NCI-H2107 treated with DMSO at 0.1 percent for 48 hours (cell line): Measurements from ENCODE around the gene MAD2L1.

ENCODE experiments used
- DNase-seq: peaks from one replicate; lab custom pipeline; 2025; ENCODE audit not compliant: unreplicated experiment; lab: John Stamatoyannopoulos, UW

MAD2L1 gene

DNA sequence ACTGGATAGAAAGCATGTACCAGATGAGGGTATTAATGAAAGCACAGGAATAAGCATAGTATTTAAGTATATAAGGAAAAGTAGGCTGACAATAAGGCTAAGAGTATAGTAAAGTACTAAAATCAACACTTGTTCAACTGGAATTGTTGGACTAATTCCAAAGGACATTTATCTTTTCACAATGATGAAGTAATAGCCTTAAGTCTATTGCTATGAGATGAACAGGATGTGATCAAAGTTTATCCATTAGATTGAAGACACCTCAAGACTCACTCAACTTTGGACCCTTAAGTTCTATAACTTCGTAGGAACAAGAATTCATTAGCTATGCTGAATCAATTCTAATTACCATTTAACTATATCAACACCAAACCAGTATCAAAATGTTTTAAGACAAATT lies 7.6 kb downstream of the MAD2L1 start:
- DNase-seq = no peak

GRCh38 chr4:120057416-120057815 lies 9.2 kb downstream of the MAD2L1 start:
- no peak for DNase-seq

DNA sequence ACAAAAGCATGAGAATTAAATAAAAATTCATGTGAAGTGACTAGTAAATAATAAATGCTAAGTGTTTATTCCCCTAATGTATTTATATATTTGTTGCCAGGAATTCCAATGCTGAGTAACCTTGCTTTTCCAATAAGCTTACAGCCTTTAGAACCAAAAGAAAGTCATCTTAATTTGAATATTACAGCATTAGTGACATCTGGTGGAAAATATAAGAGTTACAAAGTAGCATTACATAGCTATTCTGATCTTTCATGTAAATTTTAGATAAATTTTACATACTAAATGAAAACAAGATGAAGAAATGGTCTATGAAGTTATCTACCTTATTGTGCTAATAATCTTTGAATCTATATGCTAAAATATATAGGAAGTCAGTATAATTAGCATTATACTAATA lies 10.4 kb downstream of the MAD2L1 start:
- DNase-seq = no peak

DNA sequence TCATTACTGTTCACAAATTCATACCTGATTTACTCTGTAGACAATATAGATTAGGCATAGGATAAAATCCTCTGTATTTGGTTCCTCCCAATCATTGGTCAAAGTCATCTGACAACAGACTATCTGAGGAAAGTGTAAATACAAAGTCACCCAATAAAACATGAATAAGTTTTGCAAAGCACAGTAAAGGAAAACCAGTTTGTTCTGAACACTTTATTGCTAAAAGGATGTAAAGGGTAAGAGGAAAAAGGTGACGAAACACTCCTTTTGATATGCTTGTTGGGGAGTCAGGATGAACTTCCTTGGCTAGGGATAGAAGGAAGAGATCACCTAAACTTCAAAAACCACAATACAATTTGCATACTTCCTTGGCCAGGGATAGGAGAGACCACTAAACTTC lies 10.9 kb downstream of the MAD2L1 start:
- no peak for DNase-seq

GRCh38 chr4:120055162-120055561 lies 11.5 kb downstream of the MAD2L1 start:
- DNase-seq = no peak

GRCh38 chr4:120053911-120054310 lies 12.7 kb downstream of the MAD2L1 start:
- DNase-seq = no peak

GRCh38 chr4:120052856-120053255 lies 13.8 kb downstream of the MAD2L1 start:
- DNase-seq = no peak

DNA sequence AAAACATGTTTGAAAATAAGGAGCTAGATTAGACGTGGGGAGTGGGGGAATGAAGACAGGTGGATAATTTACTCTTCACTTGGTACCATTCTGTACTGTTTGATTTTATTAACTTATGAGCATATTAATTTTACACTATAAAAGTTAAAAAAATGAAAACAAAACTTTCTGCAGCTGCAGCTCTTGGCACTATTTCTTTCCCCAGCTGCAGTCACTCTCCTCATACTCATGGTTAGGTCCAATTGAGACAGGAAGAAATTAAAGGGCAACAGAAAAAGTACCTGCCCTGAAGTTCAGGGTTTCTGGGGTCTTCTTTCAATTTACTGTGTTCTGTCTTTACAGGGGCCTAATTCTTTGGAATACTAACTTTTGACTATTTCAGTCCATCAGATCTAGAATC lies 15.4 kb downstream of the MAD2L1 start:
- no peak for DNase-seq

GRCh38 chr4:120049732-120050494 lies 16.7 kb downstream of the MAD2L1 start:
- peak; percentile 45 for DNase-seq

GRCh38 chr4:120043828-120044227 lies 22.8 kb downstream of the MAD2L1 start:
- DNase-seq = no peak

DNA sequence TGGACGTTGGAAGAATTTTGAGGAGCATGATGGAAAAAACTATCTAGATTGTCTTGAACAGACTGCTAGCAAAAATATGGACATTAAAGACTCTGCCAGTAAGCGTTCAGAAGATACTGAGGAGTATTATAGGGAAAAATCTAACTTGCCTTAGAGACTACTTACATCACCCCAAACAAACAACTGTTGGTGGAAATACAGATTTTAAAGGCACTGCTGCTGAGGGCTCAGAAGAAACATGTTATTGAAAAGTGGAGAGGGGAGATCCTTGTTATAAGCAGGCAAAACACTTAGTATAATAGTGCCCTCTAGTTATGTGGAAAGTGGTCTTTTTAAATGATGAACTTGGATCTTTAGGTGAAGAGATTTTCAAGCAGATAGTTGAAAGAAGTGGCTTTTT lies 29.2 kb downstream of the MAD2L1 start:
- DNase-seq = no peak

DNA sequence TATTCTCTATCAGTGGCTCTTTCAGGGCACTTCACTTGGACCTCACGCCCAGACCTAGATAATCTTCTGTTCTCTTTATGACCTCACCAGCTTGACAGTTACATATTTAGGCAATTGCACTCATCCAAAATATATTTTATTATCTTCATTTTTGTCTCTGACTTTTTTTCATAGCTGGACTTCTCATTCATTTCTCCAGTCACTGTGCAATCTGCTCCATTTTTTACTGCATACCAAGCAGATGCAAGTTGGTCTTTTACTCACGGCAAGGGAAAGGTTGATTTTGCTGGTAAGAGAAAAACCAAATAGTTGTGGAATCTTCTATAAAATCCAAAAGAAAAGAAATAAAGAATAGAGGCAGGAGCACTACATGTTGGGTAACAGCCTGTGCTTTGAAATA lies 31.7 kb downstream of the MAD2L1 start:
- DNase-seq = no peak

GRCh38 chr4:120026853-120027252 lies 39.8 kb downstream of the MAD2L1 start:
- no peak for DNase-seq

DNA sequence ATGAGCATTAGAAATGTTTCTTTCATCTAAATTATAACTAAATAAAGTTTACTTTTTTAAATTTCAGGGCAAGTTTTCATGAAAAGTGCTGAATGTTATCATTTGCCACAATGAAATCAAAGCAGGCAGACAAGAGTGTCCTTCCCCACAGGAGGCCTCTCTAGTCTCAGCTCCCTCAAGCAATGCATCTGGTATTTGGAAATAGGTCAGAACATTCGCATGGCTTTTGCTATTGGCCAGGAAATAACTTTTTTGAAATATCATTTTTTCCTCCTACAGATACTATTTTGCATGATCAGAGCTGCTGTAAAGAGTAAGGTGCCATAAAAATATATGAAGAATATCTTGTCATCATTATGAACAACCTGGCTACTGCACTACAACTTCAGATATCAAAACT lies 41.1 kb downstream of the MAD2L1 start:
- DNase-seq = no peak

DNA sequence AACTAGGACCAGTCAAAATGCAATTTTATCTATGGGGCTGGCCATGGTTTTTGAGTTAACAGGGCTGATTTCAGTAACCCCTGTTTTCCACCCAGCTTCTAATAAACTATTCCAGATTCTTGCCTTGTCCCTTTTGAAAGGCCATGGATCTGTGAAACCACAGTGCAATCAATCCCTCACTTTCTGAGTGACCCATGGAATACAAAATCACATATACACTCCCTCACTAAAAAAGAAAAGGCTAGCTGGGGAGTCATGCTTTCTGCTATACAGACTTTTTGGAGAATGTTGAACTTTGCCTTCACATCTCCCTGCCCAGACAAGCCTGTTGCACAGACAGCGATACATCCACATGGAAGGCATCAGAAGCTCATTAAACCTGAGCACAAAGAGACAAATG lies 47.9 kb downstream of the MAD2L1 start:
- DNase-seq = no peak

DNA sequence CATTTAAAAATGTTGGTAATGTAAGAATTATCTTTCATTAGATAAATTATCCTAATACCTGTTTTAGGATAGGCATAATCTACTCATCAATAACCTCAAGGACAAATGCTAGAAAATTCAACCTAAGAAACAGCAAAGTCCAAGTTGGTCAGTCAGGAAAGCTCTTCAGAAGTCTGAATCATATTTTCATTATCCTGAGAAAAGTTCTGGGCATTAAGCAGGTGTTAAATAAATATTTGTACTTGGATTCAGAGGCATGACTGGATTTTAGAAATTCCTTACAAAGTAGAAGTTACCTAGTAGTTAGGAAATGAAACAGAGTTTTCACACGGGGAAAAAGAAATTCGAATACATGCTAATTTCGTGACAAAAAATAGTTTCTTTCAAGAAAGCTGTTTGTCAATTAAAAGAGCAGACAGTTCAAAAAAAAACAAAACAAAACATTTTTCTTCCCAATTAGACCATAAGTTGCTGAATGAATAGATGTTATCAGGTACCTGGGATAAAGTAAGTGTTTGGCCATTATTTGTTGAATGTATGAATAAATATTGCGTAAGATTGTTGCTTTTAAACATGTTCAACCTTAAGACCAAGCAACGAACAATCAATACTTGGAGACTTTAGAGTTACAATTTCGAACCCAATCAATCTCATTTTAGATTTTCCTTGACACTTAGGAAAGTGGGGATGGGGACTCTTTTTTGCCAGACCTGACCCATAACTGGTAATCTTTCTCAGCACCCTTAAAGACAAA lies 48.5 kb downstream of the MAD2L1 start:
- DNase-seq = no peak

DNA sequence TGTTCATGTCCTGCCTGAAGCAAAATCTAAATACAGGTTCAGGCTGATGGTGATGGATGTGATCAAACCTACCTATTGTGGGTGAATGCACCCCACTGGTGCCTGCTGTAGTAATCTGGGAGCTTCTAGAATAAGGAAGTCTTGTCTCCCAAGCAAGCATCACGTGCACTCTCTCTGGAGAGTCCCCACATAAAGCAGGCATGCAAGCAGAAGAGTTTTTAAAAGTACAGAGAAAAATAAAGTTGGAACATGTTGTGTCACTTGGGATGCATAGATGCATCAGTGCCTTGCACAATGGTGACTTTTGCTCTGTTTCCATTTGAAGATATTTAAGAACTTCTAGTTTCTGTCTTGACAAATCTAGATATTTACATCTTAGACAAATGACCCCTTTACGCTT lies 54.9 kb downstream of the MAD2L1 start:
- no peak for DNase-seq

DNA sequence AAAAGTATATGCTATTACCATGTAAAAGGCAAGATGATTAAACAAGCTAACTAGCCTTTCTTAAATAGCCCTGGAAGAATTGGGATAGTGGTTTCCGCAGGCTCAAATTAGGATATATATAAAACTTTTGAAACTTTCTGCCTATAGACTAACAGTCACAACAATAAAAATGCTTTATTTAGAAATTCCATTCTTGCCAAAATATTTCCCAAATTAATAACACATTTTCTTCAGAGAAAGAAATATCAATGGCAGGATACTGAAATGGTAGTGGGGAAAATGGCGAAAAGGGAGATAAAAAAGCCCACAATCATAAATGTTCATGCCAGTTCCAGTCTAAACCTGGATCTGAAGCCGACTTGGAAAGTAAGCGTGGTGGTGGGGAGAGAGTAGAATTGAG lies 56.0 kb downstream of the MAD2L1 start:
- DNase-seq = no peak

DNA sequence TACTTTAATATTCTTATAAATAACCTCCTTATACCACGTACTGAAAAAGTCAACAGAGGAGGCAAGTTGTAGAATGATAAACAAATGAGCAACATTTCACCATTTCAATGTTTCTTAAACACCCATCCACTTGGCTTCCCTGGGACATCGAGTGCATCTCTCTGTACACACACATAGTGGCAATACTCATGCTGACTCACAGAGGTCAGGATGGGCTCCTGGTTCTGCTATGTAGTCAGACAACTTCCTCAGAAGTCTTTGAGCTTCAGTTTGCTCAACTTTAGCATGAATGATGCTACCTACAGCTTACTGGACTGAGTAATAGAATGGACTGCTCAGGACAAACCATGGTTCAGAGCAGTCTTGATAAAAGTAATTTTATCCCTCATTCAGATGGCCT lies 56.9 kb downstream of the MAD2L1 start:
- DNase-seq = no peak

DNA sequence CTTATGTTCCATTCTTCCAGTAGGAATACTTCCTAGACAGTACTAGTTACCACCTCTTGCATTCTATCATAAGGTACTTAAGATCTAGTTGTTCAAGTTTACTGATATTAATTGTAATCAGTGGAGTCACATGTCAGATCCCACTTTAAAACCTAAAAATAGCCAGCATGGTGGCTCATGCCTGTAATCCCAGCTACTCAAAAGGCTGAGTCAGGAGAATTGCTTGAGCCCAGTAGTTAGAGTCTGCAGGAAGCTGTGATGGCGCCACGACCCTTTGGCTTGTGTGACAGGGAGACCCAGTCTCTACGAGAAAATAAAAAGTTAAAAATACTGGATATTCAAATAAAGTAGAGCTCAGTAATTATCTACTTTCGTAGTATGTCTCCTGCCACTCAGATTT lies 57.7 kb downstream of the MAD2L1 start:
- no peak for DNase-seq

GRCh38 chr4:120007896-120008436 lies 58.7 kb downstream of the MAD2L1 start:
- no peak for DNase-seq

- DNase-seq = no peak
Measured at GRCh38 chr4:120007191-120007871, 59.3 kb downstream of the MAD2L1 start.
